Choroid plexus epithelial cell (primary cell): ENCODE results near the gene FANCL.
"Not testable (repeated sequence)": the region's sequence is repeated elsewhere in the genome, so short reads cannot be mapped to it uniquely, and the experiment has no call there.

ENCODE experiments used
- DNase-seq: peaks from one replicate; pipeline ENCODE4 v3.0.0-alpha.2; 2010; ENCODE audit warnings: low read depth
- H3K4me3 ChIP-seq: 2 replicates; pipeline ENCODE4 v1.5.1; 2011; ENCODE audit warnings: low read depth, mild to moderate bottlenecking, control low read depth, low read length, moderate library complexity
- TF ChIP-seq, protein P1 (sequence below): conservative IDR thresholded peaks from 2 replicates; pipeline ENCODE4 v1.5.1; 2011; ENCODE audit warnings: low read depth, mild to moderate bottlenecking, control low read depth, inconsistent platforms, low read length, moderate library complexity

The FANCL gene

DNA sequence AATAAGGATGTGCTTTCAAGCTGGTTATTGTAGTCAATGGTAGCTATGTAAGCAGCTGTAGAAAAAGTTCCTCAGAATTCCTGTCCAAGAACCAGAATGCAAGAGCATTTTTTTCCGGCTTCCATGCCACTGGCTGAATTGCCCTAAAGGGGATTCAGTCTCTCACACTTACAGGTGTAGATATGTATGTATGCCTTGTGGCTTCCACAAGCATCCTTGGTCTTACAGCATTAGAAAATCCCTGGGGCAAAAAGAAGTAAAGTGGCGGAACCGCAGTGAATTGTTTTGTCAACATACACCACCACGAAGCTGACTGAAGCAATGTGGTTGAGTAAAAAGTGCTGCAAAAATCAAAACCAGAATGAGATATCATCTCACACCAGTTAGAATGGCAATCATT lies 54.6 kb downstream of the FANCL start:
- H3K4me3 ChIP-seq, result no peak overlapping the region
- DNase-seq, result no peak
- TF ChIP-seq, protein P1, sequence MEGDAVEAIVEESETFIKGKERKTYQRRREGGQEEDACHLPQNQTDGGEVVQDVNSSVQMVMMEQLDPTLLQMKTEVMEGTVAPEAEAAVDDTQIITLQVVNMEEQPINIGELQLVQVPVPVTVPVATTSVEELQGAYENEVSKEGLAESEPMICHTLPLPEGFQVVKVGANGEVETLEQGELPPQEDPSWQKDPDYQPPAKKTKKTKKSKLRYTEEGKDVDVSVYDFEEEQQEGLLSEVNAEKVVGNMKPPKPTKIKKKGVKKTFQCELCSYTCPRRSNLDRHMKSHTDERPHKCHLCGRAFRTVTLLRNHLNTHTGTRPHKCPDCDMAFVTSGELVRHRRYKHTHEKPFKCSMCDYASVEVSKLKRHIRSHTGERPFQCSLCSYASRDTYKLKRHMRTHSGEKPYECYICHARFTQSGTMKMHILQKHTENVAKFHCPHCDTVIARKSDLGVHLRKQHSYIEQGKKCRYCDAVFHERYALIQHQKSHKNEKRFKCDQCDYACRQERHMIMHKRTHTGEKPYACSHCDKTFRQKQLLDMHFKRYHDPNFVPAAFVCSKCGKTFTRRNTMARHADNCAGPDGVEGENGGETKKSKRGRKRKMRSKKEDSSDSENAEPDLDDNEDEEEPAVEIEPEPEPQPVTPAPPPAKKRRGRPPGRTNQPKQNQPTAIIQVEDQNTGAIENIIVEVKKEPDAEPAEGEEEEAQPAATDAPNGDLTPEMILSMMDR, result no peak

- TF ChIP-seq, protein P1, result no peak
- peak; percentile 54 for DNase-seq
- no peak overlapping the region for H3K4me3 ChIP-seq
These were observed 58.6 kb downstream of the FANCL start for GRCh38 chr2:58182527-58182926.

DNA sequence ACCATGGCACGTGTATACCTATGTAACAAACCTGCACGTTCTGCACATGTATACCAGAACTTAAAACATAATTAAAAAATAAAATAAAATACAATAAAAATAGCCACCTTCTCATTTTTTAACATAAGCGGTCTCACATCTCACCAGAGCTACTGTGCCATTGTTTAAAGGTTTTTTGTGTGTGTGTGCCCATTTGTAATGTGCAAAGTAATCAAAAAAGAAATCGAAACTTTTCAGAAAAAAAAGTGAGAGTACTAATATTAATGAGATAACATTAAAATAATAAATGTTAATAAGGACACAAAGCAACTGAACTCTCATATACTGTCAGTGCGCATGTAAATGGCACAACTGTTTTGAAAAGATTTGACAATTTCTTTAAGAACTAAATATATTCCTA lies 60.5 kb downstream of the FANCL start:
- DNase-seq, result no peak
- no peak overlapping the region for H3K4me3 ChIP-seq
- TF ChIP-seq, protein P1, result no peak

- not testable (repeated sequence) for DNase-seq, H3K4me3 ChIP-seq
These were observed 61.0 kb downstream of the FANCL start for GRCh38 chr2:58180175-58180574.

GRCh38 chr2:58177187-58177586 lies 63.9 kb downstream of the FANCL start:
- H3K4me3 ChIP-seq, DNase-seq: not testable (repeated sequence)

DNA sequence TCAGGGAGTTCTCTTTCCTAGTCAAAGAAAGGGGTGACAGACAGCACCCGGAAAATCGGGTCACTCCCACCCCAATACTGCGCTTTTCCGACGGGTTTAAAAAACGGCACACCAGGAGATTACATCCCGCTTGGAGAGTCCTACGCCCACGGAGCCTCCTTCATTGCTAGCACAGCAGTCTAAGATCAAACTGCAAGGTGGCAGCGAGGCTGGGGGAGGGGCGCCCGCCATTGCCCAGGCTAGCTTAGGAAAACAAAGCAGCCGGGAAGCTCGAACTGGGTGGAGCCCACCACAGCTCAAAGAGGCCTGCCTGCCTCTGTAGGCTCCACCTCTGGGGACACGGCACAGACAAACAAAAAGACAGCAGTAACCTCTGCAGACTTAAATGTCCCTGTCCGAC lies 69.3 kb downstream of the FANCL start:
- DNase-seq, H3K4me3 ChIP-seq: not testable (repeated sequence)

DNA sequence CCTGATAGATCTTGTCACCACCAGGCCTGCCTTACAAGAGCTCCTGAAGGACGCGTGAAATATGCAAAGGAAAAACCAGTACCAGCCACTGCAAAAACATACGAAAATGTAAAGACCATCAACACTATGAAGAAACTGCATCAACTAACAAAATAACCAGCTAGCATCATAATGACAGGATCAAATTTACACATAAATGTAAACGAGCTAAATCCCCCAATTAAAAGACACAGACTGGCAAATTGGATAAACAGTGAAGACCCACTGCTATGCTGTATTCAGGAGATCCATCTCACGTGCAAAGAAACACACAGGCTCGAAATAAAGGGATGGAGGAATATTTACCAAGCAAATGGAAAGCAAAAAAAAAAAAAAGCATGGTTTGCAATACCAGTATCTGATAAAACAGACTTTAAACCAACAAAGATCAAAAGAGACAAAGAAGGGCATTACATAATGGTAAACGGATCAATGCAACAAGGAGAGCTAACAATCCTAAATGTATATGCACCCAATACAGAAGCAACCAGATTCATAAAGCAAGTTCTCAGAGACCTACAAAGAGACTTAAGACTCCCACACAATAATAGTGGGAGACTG lies 70.7 kb downstream of the FANCL start:
- not testable (repeated sequence) for H3K4me3 ChIP-seq, DNase-seq

GRCh38 chr2:58169845-58170244 lies 71.3 kb downstream of the FANCL start:
- not testable (repeated sequence) for DNase-seq, H3K4me3 ChIP-seq

- not testable (repeated sequence) for DNase-seq, H3K4me3 ChIP-seq
These were observed 73.0 kb downstream of the FANCL start for GRCh38 chr2:58168130-58168529.

DNA sequence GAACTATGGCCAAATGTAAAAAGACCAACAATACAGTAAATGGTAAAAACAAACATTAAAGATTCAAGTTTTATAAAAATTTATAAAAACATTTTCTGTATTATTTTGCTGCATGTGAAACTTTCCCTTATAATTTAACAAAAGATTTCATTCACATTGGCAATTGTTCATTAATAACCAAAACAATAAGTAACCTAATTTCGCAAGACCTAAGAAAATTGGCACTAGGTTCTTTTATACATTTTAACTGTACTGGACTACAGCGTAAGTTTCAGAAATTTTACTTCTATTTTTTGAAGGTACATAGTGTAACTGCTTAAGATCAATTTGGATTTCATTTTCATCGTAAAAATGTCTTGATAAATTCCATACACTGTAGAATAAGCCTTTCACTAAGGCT lies 77.2 kb downstream of the FANCL start:
- DNase-seq, result no peak
- H3K4me3 ChIP-seq, result no peak overlapping the region
- TF ChIP-seq, protein P1, result no peak
